ENCODE data around the gene CLNK.

CLNK gene

DNA sequence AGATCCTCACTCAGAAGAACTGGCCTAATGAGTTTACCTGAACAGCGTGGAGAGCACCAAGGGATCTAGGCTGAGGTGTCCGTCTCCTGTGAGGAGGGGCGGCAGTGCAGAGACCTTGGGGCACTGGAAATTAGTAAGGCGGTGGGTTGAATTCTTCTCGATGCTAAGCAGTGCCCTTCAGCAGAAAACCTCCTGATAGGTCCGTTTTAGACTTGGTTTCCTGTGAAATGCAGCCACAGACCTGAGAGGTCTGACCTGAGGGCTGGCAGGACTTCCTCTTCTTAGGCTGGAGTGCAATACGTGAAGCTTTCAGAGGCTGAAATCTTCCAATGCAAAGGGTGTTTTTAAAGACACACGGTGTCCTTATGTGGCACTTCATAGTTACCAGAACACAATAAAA is at the start of gene CLNK:
CLNK (minus strand) TSS at position 138 of the 400 bp plus-strand sequence. CDS start 16,899 bp downstream, outside the sequence.
- no peak for DNase-seq (ENCODE audit: low read depth)
- TF ChIP-seq, protein P1, sequence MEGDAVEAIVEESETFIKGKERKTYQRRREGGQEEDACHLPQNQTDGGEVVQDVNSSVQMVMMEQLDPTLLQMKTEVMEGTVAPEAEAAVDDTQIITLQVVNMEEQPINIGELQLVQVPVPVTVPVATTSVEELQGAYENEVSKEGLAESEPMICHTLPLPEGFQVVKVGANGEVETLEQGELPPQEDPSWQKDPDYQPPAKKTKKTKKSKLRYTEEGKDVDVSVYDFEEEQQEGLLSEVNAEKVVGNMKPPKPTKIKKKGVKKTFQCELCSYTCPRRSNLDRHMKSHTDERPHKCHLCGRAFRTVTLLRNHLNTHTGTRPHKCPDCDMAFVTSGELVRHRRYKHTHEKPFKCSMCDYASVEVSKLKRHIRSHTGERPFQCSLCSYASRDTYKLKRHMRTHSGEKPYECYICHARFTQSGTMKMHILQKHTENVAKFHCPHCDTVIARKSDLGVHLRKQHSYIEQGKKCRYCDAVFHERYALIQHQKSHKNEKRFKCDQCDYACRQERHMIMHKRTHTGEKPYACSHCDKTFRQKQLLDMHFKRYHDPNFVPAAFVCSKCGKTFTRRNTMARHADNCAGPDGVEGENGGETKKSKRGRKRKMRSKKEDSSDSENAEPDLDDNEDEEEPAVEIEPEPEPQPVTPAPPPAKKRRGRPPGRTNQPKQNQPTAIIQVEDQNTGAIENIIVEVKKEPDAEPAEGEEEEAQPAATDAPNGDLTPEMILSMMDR (IDR thresholded peaks at IDR 0.05; ENCODE audit: insufficient read depth, low read depth, low read length, missing control alignments) = no peak
- no peak within 1 kb of the TSS for H3K4me3 ChIP-seq (ENCODE audit: low read length)

DNA sequence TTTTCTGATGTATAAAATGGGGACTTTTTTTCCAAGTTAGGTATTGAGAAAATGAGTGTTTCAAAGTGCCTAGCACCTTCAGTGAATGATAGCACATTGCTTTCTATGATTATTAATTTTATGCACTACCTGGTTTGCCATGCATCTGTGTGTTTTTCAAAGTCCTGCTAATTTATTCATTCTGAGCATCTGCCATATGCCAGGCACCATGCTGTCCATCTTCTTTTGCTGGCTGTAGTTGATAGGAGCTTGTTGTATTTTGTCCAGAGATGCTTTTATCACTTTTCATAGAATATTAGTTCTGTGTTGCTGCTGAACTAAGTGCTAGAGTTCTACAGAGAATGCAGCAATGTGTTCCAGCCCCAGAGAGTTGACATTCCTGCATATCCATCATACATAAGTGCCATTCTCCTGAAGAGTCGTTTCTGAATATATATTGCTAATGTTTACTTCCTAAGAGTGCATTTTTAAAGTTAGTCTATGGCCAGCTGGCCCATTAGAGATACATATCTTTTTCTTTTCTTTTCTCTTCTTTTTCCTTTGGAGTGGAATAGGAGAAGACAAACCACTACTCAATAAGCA is 49.0 kb upstream of the CLNK start:
- DNase-seq (ENCODE audit: low read depth) = no peak
- TF ChIP-seq, protein P1 (IDR thresholded peaks at IDR 0.05; ENCODE audit: insufficient read depth, low read depth, low read length, missing control alignments) = no peak
- no peak overlapping the region for H3K4me3 ChIP-seq (ENCODE audit: low read length)

DNA sequence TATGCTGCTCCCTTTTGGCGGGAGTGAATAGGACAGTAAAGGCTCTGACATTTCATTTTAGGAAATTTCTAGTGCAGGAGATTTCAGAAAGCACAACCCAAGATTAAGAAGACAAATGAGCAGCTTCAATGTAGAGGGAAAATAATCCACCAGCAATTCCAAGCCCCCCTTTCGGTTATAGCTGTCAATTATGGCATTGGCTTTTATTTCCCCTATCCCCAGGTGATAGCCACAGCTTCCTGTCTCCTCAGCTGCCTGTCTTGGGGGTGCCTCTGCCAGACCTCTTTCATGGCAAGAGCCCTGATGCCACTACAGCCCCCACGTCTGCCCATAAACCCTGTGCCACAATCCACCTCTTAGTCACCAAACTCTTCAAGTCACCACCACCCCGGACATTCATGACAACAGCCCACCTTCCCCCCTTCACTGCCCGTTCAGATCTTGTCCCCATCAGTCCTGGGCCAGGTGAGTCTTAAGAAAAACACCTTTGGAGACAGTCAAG is 48.4 kb upstream of the CLNK start:
- DNase-seq (ENCODE audit: low read depth) = no peak
- TF ChIP-seq, protein P1 (IDR thresholded peaks at IDR 0.05; ENCODE audit: insufficient read depth, low read depth, low read length, missing control alignments) = no peak
- H3K4me3 ChIP-seq (ENCODE audit: low read length) = no peak overlapping the region

DNA sequence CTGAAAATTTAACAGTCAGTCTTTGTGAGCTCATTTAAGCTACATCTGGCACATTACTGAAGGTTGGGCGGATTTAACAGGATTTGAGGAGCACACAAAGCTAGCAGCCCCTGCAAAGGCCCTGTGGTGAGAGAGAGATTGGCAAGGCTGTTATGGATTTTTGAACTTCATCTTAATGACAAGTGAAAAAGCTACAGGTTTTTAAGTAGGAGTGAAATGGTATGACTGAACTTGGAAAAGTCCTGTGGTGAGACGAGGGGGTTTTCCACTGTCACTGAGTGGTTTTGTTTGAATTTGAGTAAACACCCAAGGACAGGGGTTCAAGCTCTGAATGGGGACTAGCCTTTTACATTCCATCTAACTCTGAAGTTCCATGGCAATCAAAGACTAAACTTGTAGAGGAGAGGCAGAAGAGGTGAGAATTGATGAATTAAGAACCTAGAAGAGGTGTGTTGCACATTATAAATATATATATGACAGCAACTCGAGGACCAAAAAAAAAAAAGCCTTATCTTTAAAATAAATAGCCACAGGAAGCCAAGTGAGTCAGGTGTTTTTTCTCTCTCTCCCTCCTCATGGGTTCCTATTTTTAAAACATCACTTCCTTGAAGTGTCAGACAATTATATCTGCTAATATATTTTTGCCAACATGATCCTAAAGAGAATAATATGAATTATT is 47.8 kb upstream of the CLNK start:
- TF ChIP-seq, protein P1 (IDR thresholded peaks at IDR 0.05; ENCODE audit: insufficient read depth, low read depth, low read length, missing control alignments) = no peak
- DNase-seq (ENCODE audit: low read depth) = no peak
- H3K4me3 ChIP-seq (ENCODE audit: low read length) = no peak overlapping the region

DNA sequence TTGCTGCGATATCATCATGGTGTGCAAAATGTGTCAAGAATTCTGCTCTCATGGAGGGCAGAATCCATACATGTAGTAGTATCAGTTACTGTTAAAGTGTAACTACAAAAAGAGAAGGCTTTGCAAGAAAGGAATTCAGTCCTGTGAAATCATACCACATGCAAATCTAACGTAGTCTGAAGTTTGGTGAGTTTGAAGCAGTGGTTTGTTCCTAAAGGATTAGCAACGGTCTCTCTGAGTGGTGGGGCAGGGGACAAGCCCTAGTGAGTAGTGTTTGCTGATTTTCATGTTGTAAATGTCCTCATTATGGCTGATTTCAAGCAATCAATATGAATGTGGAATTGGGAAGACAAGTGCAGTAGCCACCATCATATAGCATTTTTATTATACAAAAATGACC is 47.1 kb upstream of the CLNK start:
- H3K4me3 ChIP-seq (ENCODE audit: low read length) = no peak overlapping the region
- TF ChIP-seq, protein P1 (IDR thresholded peaks at IDR 0.05; ENCODE audit: insufficient read depth, low read depth, low read length, missing control alignments) = no peak
- no peak for DNase-seq (ENCODE audit: low read depth)

DNA sequence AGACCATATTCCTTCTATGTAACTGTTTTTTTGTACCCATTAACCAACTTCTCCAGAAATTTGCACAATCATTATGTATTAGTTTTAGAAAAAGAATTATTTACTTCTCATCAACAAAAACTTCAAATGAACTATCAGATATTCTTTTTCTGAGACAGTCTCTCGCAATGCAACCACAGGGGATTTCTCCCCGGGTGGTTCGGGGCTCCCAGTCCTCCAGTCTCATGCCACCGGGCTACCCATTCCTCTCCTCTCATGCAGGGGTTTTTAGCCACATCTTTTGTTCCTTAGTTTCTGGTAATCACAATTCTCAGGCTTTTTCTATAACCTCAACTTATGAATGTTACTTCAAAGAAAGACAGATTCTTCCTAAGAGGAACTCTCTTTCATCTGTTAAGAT is 46.6 kb upstream of the CLNK start:
- no peak for DNase-seq (ENCODE audit: low read depth)
- TF ChIP-seq, protein P1 (IDR thresholded peaks at IDR 0.05; ENCODE audit: insufficient read depth, low read depth, low read length, missing control alignments) = no peak
- no peak overlapping the region for H3K4me3 ChIP-seq (ENCODE audit: low read length)
